OCI-LY3 (cell line): Measurements from ENCODE around the gene CNTN2.

Source experiments
- H2AFZ ChIP-seq: fragments of 200-600, 300-600 bp; shearing (Covaris generic); 2 replicates; pipeline ENCODE4 v1.6.0; 2014; ENCODE audit warnings: antibody characterized with exemption, low read depth, low read length
- H3K27ac ChIP-seq: fragments of 200-600, 300-600 bp; sonication (generic); 2 replicates; pipeline ENCODE4 v1.5.1; 2014; ENCODE audit warnings: mild to moderate bottlenecking, low read length, moderate library complexity, mixed read lengths
- H3K27me3 ChIP-seq: fragments of 200-600, 300-600 bp; sonication (generic); 2 replicates; pipeline ENCODE4 v1.6.1; 2014; ENCODE audit warnings: low read depth, low read length, mixed read lengths
- H3K36me3 ChIP-seq: fragments of 200-600, 300-600 bp; sonication (generic); replicated peaks from 2 replicates; pipeline ENCODE3; 2014; ENCODE audit warnings: low read depth, low read length, mixed read lengths
- H3K4me1 ChIP-seq: fragments of 300-600, 200-600 bp; sonication (generic); 2 replicates; pipeline ENCODE4 v1.6.1; 2014; ENCODE audit warnings: low read length, mixed read lengths
- H3K4me2 ChIP-seq: fragments of 200-600, 300-600 bp; sonication (generic); 2 replicates; pipeline ENCODE4 v1.6.1; 2014; ENCODE audit warnings: low read length, mixed read lengths
- H3K4me3 ChIP-seq: fragments of 300-600, 200-600 bp; sonication (generic); 2 replicates; pipeline ENCODE4 v1.5.1; 2014; ENCODE audit warnings: antibody characterized with exemption, mild to moderate bottlenecking, low read length, moderate library complexity
- H3K79me2 ChIP-seq: fragments of 300-600, 200-600 bp; shearing (Covaris generic); 2 replicates; pipeline ENCODE4 v1.6.1; 2014; ENCODE audit warnings: mild to moderate bottlenecking, low read length, mixed read lengths
- H3K9ac ChIP-seq: fragments of 300-600, 200-600 bp; shearing (Covaris generic); 2 replicates; pipeline ENCODE4 v1.6.0; 2014; ENCODE audit warnings: mild to moderate bottlenecking, low read length, moderate library complexity
- H3K9me3 ChIP-seq: fragments of 200-600, 300-600 bp; shearing (Covaris generic); 2 replicates; pipeline ENCODE4 v1.6.1; 2014; ENCODE audit warnings: low read length, mixed read lengths; ENCODE audit not compliant: insufficient read depth
- H4K20me1 ChIP-seq: fragments of 200-600, 300-600 bp; sonication (generic); 2 replicates; pipeline ENCODE4 v1.6.1; 2016; ENCODE audit warnings: low read length, mixed read lengths; ENCODE audit not compliant: insufficient read depth
- CTCF ChIP-seq: fragments of 200-600, 300-600 bp; sonication (generic); IDR thresholded peaks from 2 replicates; pipeline ENCODE4 v1.5.1; 2014; ENCODE audit warnings: antibody characterized with exemption, low read length, low read depth
- EZH2phosphoT487 ChIP-seq: fragments of 200-600 bp; shearing (Covaris generic); IDR thresholded peaks from 2 replicates; pipeline ENCODE4 v1.6.1; 2018; ENCODE audit warnings: antibody characterized with exemption, mixed run types, low read depth

CNTN2 gene

GRCh38 chr1:205095422-205095821 lies 52.4 kb downstream of the CNTN2 start:
- H3K27me3 ChIP-seq: no peaks in the 10 kb centered on the region
- no peak overlapping the region for H2AFZ ChIP-seq
- H3K9me3 ChIP-seq: no peaks in the 10 kb centered on the region
- no peak overlapping the region for H3K4me3 ChIP-seq
- no peak overlapping the region for H3K4me2 ChIP-seq
- H3K4me1 ChIP-seq: no peaks in the 10 kb centered on the region
- H3K27ac ChIP-seq: no peak overlapping the region
- no peak for TF ChIP-seq EZH2phosphoT487
- no peak for TF ChIP-seq CTCF
- no peaks in the 10 kb centered on the region for H4K20me1 ChIP-seq
- H3K9ac ChIP-seq: no peak overlapping the region
- no peaks in the 10 kb centered on the region for H3K79me2 ChIP-seq
- peaks cover 70% of the 10 kb centered on the region for H3K36me3 ChIP-seq

GRCh38 chr1:205098242-205098641 lies 55.2 kb downstream of the CNTN2 start:
- H3K9me3 ChIP-seq: no peaks in the 10 kb centered on the region
- H2AFZ ChIP-seq: no peak overlapping the region
- H4K20me1 ChIP-seq: no peaks in the 10 kb centered on the region
- H3K79me2 ChIP-seq: no peaks in the 10 kb centered on the region
- H3K36me3 ChIP-seq: peaks cover 77% of the 10 kb centered on the region
- no peak overlapping the region for H3K4me2 ChIP-seq
- no peaks in the 10 kb centered on the region for H3K27me3 ChIP-seq
- H3K4me1 ChIP-seq: no peaks in the 10 kb centered on the region
- H3K9ac ChIP-seq: no peak overlapping the region
- H3K4me3 ChIP-seq: no peak overlapping the region
- no peak for TF ChIP-seq CTCF
- no peak for TF ChIP-seq EZH2phosphoT487
- H3K27ac ChIP-seq: no peak overlapping the region

GRCh38 chr1:205102404-205102803 lies 59.4 kb downstream of the CNTN2 start:
- Histone ChIP-seq H3K36me3 (peaks cover 74% of the 10 kb centered on the region), H4K20me1 (0 out of 2 replicates have a peak, but pooled peaks cover 4% of the 10 kb centered on the region), H3K27ac (no peak overlapping the region), H3K79me2 (peaks cover 9% of the 10 kb centered on the region), H3K9ac (no peak overlapping the region), H3K4me3 (no peak overlapping the region), H2AFZ (no peak overlapping the region), H3K27me3 (no peaks in the 10 kb centered on the region), H3K4me2 (no peak overlapping the region), H3K4me1 (no peaks in the 10 kb centered on the region), H3K9me3 (no peaks in the 10 kb centered on the region)
- TF ChIP-seq EZH2phosphoT487 (no peak), CTCF (no peak)

GRCh38 chr1:205107327-205107726 lies 64.3 kb downstream of the CNTN2 start:
- peaks cover 54% of the 10 kb centered on the region for H3K36me3 ChIP-seq
- no peaks in the 10 kb centered on the region for H3K9me3 ChIP-seq
- TF ChIP-seq EZH2phosphoT487: no peak
- TF ChIP-seq CTCF: no peak
- peaks cover 9% of the 10 kb centered on the region for H3K79me2 ChIP-seq
- H4K20me1 ChIP-seq: peaks cover 13% of the 10 kb centered on the region
- no peaks in the 10 kb centered on the region for H3K27me3 ChIP-seq
- no peak overlapping the region for H3K9ac ChIP-seq
- H3K4me1 ChIP-seq: peaks cover 15% of the 10 kb centered on the region
- no peak overlapping the region for H2AFZ ChIP-seq
- H3K4me3 ChIP-seq: no peak overlapping the region
- no peak overlapping the region for H3K4me2 ChIP-seq
- H3K27ac ChIP-seq: no peak overlapping the region
